ENCODE data around the gene FABP6.
A peak's percentile ranks its signal among the peaks of the same experiment; 100 is the strongest.
"Not testable (repeated sequence)": the region's sequence is repeated elsewhere in the genome, so short reads cannot be mapped to it uniquely, and the experiment has no call there.

Gene FABP6

GRCh38 chr5:160229190-160229742 lies at the start of gene FABP6:
FABP6 (plus strand) TSS chr5:160229506; CDS start chr5:160229558, 52 bp downstream.
- no peak for DNase-seq

- no peak for DNase-seq
Observed at GRCh38 chr5:160180931-160181330, 48.4 kb upstream of the FABP6 start.

- DNase-seq: no peak
Observed at GRCh38 chr5:160181965-160182622, 47.2 kb upstream of the FABP6 start.

- DNase-seq: no peak
Observed at GRCh38 chr5:160183075-160183474, 46.2 kb upstream of the FABP6 start.

- no peak for DNase-seq
Observed at GRCh38 chr5:160185626-160186360, 43.5 kb upstream of the FABP6 start.

GRCh38 chr5:160186480-160186879 lies 42.8 kb upstream of the FABP6 start:
- no peak for DNase-seq

GRCh38 chr5:160187091-160187490 lies 42.2 kb upstream of the FABP6 start:
- no peak for DNase-seq

- DNase-seq: peak; percentile 60
Observed at GRCh38 chr5:160188141-160189015, 40.9 kb upstream of the FABP6 start.

- DNase-seq: no peak
Observed at GRCh38 chr5:160192424-160192823, 36.9 kb upstream of the FABP6 start.

GRCh38 chr5:160193076-160193475 lies 36.2 kb upstream of the FABP6 start:
- not testable (repeated sequence) for DNase-seq

- not testable (repeated sequence) for DNase-seq
Observed at GRCh38 chr5:160193790-160194189, 35.5 kb upstream of the FABP6 start.

GRCh38 chr5:160197341-160198144 lies 31.8 kb upstream of the FABP6 start:
- peak; percentile 66 for DNase-seq

GRCh38 chr5:160198146-160198545 lies 31.2 kb upstream of the FABP6 start:
- DNase-seq: peak; percentile 50

- peak; percentile 83 for DNase-seq
Observed at GRCh38 chr5:160198841-160199409, 30.4 kb upstream of the FABP6 start.

- DNase-seq: peak; percentile 87
Observed at GRCh38 chr5:160199410-160199911, 29.8 kb upstream of the FABP6 start.

- no peak for DNase-seq
Observed at GRCh38 chr5:160207061-160207460, 22.2 kb upstream of the FABP6 start.

- no peak for DNase-seq
Observed at GRCh38 chr5:160209917-160210316, 19.4 kb upstream of the FABP6 start.

- no peak for DNase-seq
Observed at GRCh38 chr5:160210606-160211005, 18.7 kb upstream of the FABP6 start.

- no peak for DNase-seq
Observed at GRCh38 chr5:160211352-160211751, 18.0 kb upstream of the FABP6 start.

- no peak for DNase-seq
Observed at GRCh38 chr5:160213537-160213936, 15.8 kb upstream of the FABP6 start.

GRCh38 chr5:160219356-160219755 lies 9.9 kb upstream of the FABP6 start:
- no peak for DNase-seq

- no peak for DNase-seq
Observed at GRCh38 chr5:160221082-160221481, 8.2 kb upstream of the FABP6 start.
